Hepatocyte (in vitro differentiated cells): ENCODE data around the gene TLN1. TPM values are rescaled to one million over a fixed set of nuclear protein-coding genes. Genes with fewer than 3 reads are reported as not detected.

Source experiments
- DNase-seq: peaks from one replicate; pipeline ENCODE4 v3.0.0-alpha.2; 2016; ENCODE audit warnings: low spot score
- H2AFZ ChIP-seq: fragments of 200-600 bp; sonication (generic); 2 replicates; pipeline ENCODE4 v1.6.0; 2016; ENCODE audit warnings: antibody characterized with exemption, mild to moderate bottlenecking
- H3K27ac ChIP-seq: fragments of 200-600 bp; sonication (generic); 2 replicates; pipeline ENCODE4 v1.5.1; 2016; ENCODE audit warnings: mild to moderate bottlenecking
- H3K27me3 ChIP-seq: fragments of 200-600 bp; sonication (generic); 2 replicates; pipeline ENCODE4 v1.6.1; 2016
- H3K36me3 ChIP-seq: fragments of 200-600 bp; sonication (generic); replicated peaks from 2 replicates; pipeline ENCODE4 v1.5.1; 2016; ENCODE audit warnings: low read depth; ENCODE audit not compliant: insufficient read depth
- H3K4me1 ChIP-seq: fragments of 200-600 bp; sonication (generic); 2 replicates; pipeline ENCODE4 v1.5.1; 2016; ENCODE audit warnings: mild to moderate bottlenecking, moderate library complexity; ENCODE audit not compliant: insufficient read depth
- H3K4me2 ChIP-seq: fragments of 200-600 bp; sonication (generic); 2 replicates; pipeline ENCODE4 v1.6.0; 2016
- H3K4me3 ChIP-seq: fragments of 200-600 bp; sonication (generic); 2 replicates; pipeline ENCODE4 v1.5.1; 2016; ENCODE audit warnings: mild to moderate bottlenecking
- H3K79me2 ChIP-seq: fragments of 200-600 bp; sonication (generic); 2 replicates; pipeline ENCODE4 v1.6.0; 2017; ENCODE audit warnings: mild to moderate bottlenecking
- H3K9me2 ChIP-seq: fragments of 200-600 bp; sonication (generic); replicated peaks from 2 replicates; pipeline ENCODE4 v1.6.0; 2017; ENCODE audit warnings: mild to moderate bottlenecking; ENCODE audit not compliant: insufficient read depth
- H3K9me3 ChIP-seq: fragments of 200-600 bp; sonication (generic); 2 replicates; pipeline ENCODE4 v1.5.1; 2016; ENCODE audit warnings: low read depth, mild to moderate bottlenecking
- H4K20me1 ChIP-seq: fragments of 200-600 bp; sonication (generic); 2 replicates; pipeline ENCODE4 v1.6.0; 2016; ENCODE audit warnings: mild to moderate bottlenecking; ENCODE audit not compliant: insufficient read depth, poor library complexity, severe bottlenecking
- EZH2 ChIP-seq: fragments of 200-600 bp; sonication (generic); IDR thresholded peaks from 2 replicates; pipeline ENCODE4 v1.6.1; 2016; ENCODE audit warnings: antibody characterized with exemption, mild to moderate bottlenecking, borderline replicate concordance
- EZH2phosphoT487 ChIP-seq: fragments of 200-600 bp; sonication (generic); IDR thresholded peaks from one replicate; pipeline ENCODE4 v1.6.1; 2018; ENCODE audit warnings: antibody characterized with exemption, mild to moderate bottlenecking, low read depth, moderate library complexity; ENCODE audit not compliant: unreplicated experiment, severe bottlenecking
- WGBS: methylation state at CpG from one replicate; pipeline ENCODE4 v1.1.6; 2016; ENCODE audit warnings: low lambda C conversion rate; ENCODE audit errors: missing lambda C conversion rate; 5-methylcytosine and 5-hydroxymethylcytosine counted together
- polyA plus RNA-seq: library from polyadenylated mRNA; unstranded; fragments of >200 nt; fragmentation: Nextera tagmentation; extraction: Ambion mirVana; gene quantifications from 2 replicates; pipeline ENCODE4 v1.2.1, GENCODE V29; 2016
- total RNA-seq: library from RNA; depleted of rRNA; stranded (reverse); fragments of >200 nt; gene quantifications from 2 replicates; pipeline ENCODE4 v1.2.3, GENCODE V29; 2014
- TF ChIP-seq, protein P1 (sequence below): fragments of 200-600 bp; sonication (generic); IDR thresholded peaks from 2 replicates; pipeline ENCODE4 v1.5.1; 2016; ENCODE audit warnings: antibody characterized with exemption, mild to moderate bottlenecking; ENCODE audit not compliant: poor library complexity

Gene TLN1
- total and polyA plus RNA-seq, 2 experiments from 2014 or later, result 70.5 to 113 TPM

- peaks cover 23% of the 10 kb centered on the region for H4K20me1 ChIP-seq
- H3K79me2 ChIP-seq, result peaks cover 76% of the 10 kb centered on the region
- no peaks in the 10 kb centered on the region for H3K36me3 ChIP-seq
- H2AFZ ChIP-seq, result peak overlapping the region; percentile 55
- H3K27me3 ChIP-seq, result no peaks in the 10 kb centered on the region
- no peaks in the 10 kb centered on the region for H3K9me3 ChIP-seq
- TF ChIP-seq EZH2 (no peak), EZH2phosphoT487 (no peak)
- TF ChIP-seq, protein P1, sequence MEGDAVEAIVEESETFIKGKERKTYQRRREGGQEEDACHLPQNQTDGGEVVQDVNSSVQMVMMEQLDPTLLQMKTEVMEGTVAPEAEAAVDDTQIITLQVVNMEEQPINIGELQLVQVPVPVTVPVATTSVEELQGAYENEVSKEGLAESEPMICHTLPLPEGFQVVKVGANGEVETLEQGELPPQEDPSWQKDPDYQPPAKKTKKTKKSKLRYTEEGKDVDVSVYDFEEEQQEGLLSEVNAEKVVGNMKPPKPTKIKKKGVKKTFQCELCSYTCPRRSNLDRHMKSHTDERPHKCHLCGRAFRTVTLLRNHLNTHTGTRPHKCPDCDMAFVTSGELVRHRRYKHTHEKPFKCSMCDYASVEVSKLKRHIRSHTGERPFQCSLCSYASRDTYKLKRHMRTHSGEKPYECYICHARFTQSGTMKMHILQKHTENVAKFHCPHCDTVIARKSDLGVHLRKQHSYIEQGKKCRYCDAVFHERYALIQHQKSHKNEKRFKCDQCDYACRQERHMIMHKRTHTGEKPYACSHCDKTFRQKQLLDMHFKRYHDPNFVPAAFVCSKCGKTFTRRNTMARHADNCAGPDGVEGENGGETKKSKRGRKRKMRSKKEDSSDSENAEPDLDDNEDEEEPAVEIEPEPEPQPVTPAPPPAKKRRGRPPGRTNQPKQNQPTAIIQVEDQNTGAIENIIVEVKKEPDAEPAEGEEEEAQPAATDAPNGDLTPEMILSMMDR, result no peak
- H3K9me2 ChIP-seq, result no peaks in the 10 kb centered on the region
- H3K27ac ChIP-seq, result peak overlapping the region; percentile 95
- peak overlapping the region; percentile 84 for H3K4me3 ChIP-seq
- DNase-seq, result no peak
- peak overlapping the region; percentile 89 for H3K4me2 ChIP-seq
- under 1% methylated on average over 16 of the region's 47 CpGs for WGBS
- H3K4me1 ChIP-seq, result peaks cover 56% of the 10 kb centered on the region
These were observed 395 bp downstream of the TLN1 start for GRCh38 chr9:35731415-35732184.

DNA sequence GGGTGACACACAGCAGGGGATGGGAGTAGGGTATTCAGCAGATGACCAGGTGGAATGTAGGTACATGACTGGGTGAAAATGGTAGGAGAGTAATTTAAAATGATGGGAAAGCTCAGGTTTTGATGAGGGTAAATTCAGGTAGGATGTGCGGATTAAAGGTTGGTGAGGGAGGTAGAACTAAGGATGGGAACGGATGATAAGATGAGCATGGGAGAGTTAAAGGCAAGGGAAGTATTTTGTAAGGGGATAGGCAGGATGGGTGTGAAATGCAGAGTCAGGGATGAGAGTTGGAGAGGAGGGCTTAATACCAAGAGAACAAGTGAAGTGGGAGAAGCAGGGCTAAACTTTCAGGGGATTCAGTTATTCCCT lies 1.5 kb downstream of the TLN1 start:
- Histone ChIP-seq H3K4me3 (peak overlapping the region; percentile 84), H3K27ac (peak overlapping the region; percentile 95), H3K79me2 (peaks cover 85% of the 10 kb centered on the region), H3K4me2 (peak overlapping the region; percentile 89), H2AFZ (no peak overlapping the region), H3K4me1 (peaks cover 56% of the 10 kb centered on the region), H4K20me1 (peaks cover 27% of the 10 kb centered on the region), H3K27me3 (no peaks in the 10 kb centered on the region), H3K9me2 (no peaks in the 10 kb centered on the region), H3K9me3 (no peaks in the 10 kb centered on the region), H3K36me3 (no peaks in the 10 kb centered on the region)
- TF ChIP-seq EZH2, result no peak
- no peak for TF ChIP-seq EZH2phosphoT487
- TF ChIP-seq, protein P1, result no peak
- WGBS, result 89% methylated on average over 2 of the region's 2 CpGs
- DNase-seq, result no peak

- Histone ChIP-seq H3K4me2 (peak overlapping the region; percentile 89), H3K27ac (peak overlapping the region; percentile 95), H3K27me3 (no peaks in the 10 kb centered on the region), H3K9me3 (no peaks in the 10 kb centered on the region), H2AFZ (no peak overlapping the region), H3K36me3 (no peaks in the 10 kb centered on the region), H3K4me3 (no peak overlapping the region), H3K79me2 (peaks cover 80% of the 10 kb centered on the region), H4K20me1 (peaks cover 27% of the 10 kb centered on the region), H3K4me1 (peaks cover 56% of the 10 kb centered on the region), H3K9me2 (no peaks in the 10 kb centered on the region)
- no peak for TF ChIP-seq EZH2phosphoT487
- TF ChIP-seq, protein P1, result peak; percentile 43
- WGBS, result 39% methylated on average over 6 of the region's 6 CpGs
- DNase-seq, result peak; percentile 67
These were observed 2.1 kb downstream of the TLN1 start for GRCh38 chr9:35729700-35730485.
